Measurements from ENCODE around the gene TMEM179B.

GRCh38 chr11:62770778-62771143 lies 16.4 kb upstream of the TMEM179B start:
- no peak for TF ChIP-seq GLIS3 (CRISPR knock-in tag; IDR thresholded peaks at IDR 0.05)
- no peak for TF ChIP-seq ARNTL (CRISPR knock-in tag; IDR thresholded peaks at IDR 0.05; ENCODE audit: borderline replicate concordance, low read depth)
- no peak for TF ChIP-seq ZFP30 (CRISPR knock-in tag; IDR thresholded peaks at IDR 0.05)
- TF ChIP-seq CSRNP3 (CRISPR knock-in tag; IDR thresholded peaks at IDR 0.05), result no peak
- TF ChIP-seq RARB (CRISPR knock-in tag; IDR thresholded peaks at IDR 0.05), result no peak
- TF ChIP-seq BACH2 (CRISPR knock-in tag; IDR thresholded peaks at IDR 0.05; ENCODE audit: borderline replicate concordance), result no peak
- no peak for TF ChIP-seq PPARA (CRISPR knock-in tag; IDR thresholded peaks at IDR 0.05; ENCODE audit: borderline replicate concordance)
- no peak for TF ChIP-seq CREB5 (CRISPR knock-in tag; IDR thresholded peaks at IDR 0.05; ENCODE audit: low read depth)
- no peak for TF ChIP-seq SNAI2 (CRISPR knock-in tag; IDR thresholded peaks at IDR 0.05)
- no peak for TF ChIP-seq ZC3H10 (CRISPR knock-in tag; IDR thresholded peaks at IDR 0.05)
- TF ChIP-seq PATZ1 (CRISPR knock-in tag; IDR thresholded peaks at IDR 0.05; ENCODE audit: borderline replicate concordance), result no peak

Measured in SK-N-SH treated with all-trans-retinoic acid at 6 μM for 48 hours (cell line).